ENCODE measurements around the gene MEI4. TPM values are rescaled to one million over a fixed set of nuclear protein-coding genes. Genes with fewer than 3 reads are reported as not detected.

The MEI4 gene
- total RNA-seq, 3 donors from 2014 or later = not detected

DNA sequence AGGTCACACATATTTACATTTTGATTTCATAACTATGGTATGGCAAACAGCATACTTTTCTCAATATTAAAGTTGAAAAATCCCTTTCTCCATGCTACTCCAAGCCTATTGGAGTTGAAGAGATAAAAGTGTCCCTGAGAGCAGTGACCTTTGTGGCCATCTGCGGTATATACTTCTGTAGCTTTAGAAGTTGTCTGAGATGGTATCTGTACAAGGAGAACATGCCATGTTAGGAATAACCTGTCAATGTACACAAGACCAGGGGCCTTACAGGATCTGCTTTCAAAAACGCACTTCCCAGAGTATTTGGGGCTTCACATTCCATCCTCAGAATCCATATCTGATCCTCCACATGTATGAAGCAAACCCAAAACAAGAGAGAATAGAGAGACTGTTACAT is 226.7 kb downstream of the MEI4 start:
- Histone ChIP-seq H3K9me3 (no peaks in the 10 kb centered on the region), H3K4me3 (no peak overlapping the region), H3K4me1 (no peaks in the 10 kb centered on the region), H3K36me3 (no peaks in the 10 kb centered on the region), H3K27me3 (no peaks in the 10 kb centered on the region), H3K27ac (no peak overlapping the region)
- intact Hi-C loops (cut with DNase I; ENCODE audit: low total_unique reads) = no loop called here
- no peak for TF ChIP-seq POLR2AphosphoS5 (IDR thresholded peaks at IDR 0.05)
- no peak for DNase-seq (ENCODE audit: low spot score in 2 of 2)

- Histone ChIP-seq H3K4me3 (no peak overlapping the region), H3K4me1 (no peaks in the 10 kb centered on the region), H3K9me3 (no peaks in the 10 kb centered on the region), H3K27me3 (no peaks in the 10 kb centered on the region), H3K36me3 (no peaks in the 10 kb centered on the region), H3K27ac (no peak overlapping the region)
- intact Hi-C loops (cut with DNase I; ENCODE audit: low total_unique reads) = no loop called here
- no peak for DNase-seq (ENCODE audit: low spot score in 2 of 2)
- no peak for TF ChIP-seq POLR2A (IDR thresholded peaks at IDR 0.05)
- TF ChIP-seq CTCF (IDR thresholded peaks at IDR 0.05) = no peak
- no peak for TF ChIP-seq POLR2AphosphoS5 (IDR thresholded peaks at IDR 0.05)
Measured at GRCh38 chr6:77880501-77880900, 227.7 kb downstream of the MEI4 start.

GRCh38 chr6:77883851-77884250 is 231.0 kb downstream of the MEI4 start:
- Histone ChIP-seq H3K9me3 (peaks cover 0 to 8% of the 10 kb centered on the region in 2 donors), H3K4me1 (no peaks in the 10 kb centered on the region), H3K27me3 (no peaks in the 10 kb centered on the region), H3K36me3 (no peaks in the 10 kb centered on the region), H3K4me3 (no peak overlapping the region), H3K27ac (no peak overlapping the region)
- no peak for TF ChIP-seq CTCF (IDR thresholded peaks at IDR 0.05)
- TF ChIP-seq POLR2AphosphoS5 (IDR thresholded peaks at IDR 0.05) = no peak
- no peak for TF ChIP-seq POLR2A (IDR thresholded peaks at IDR 0.05)
- intact Hi-C loops (cut with DNase I; ENCODE audit: low total_unique reads) = no loop called here
- no peak for DNase-seq (ENCODE audit: low spot score in 2 of 2)

GRCh38 chr6:77893391-77893790 is 240.6 kb downstream of the MEI4 start:
- TF ChIP-seq CTCF (IDR thresholded peaks at IDR 0.05) (no peak), POLR2AphosphoS5 (IDR thresholded peaks at IDR 0.05) (no peak), POLR2A (IDR thresholded peaks at IDR 0.05) (no peak)

GRCh38 chr6:77906070-77906469 is 253.2 kb downstream of the MEI4 start:
- Histone ChIP-seq H3K27me3 (no peaks in the 10 kb centered on the region), H3K9me3 (peaks cover 0 to 28% of the 10 kb centered on the region in 2 donors), H3K36me3 (no peaks in the 10 kb centered on the region), H3K4me1 (no peaks in the 10 kb centered on the region), H3K4me3 (no peak overlapping the region), H3K27ac (no peak overlapping the region)
- intact Hi-C loops (cut with DNase I; ENCODE audit: low total_unique reads) = no loop called here
- DNase-seq (ENCODE audit: low spot score in 2 of 2) = no peak
- TF ChIP-seq CTCF (IDR thresholded peaks at IDR 0.05) (no peak), POLR2A (IDR thresholded peaks at IDR 0.05) (no peak), POLR2AphosphoS5 (IDR thresholded peaks at IDR 0.05) (no peak)

More at GRCh38 chr6:77893391-77893790, 240.6 kb downstream of the MEI4 start:
- intact Hi-C loops (cut with DNase I; ENCODE audit: low total_unique reads) = no loop called here
- no peaks in the 10 kb centered on the region for H3K27me3 ChIP-seq
- H3K9me3 ChIP-seq = peaks cover 6 to 25% of the 10 kb centered on the region in 2 donors
- no peak for DNase-seq (ENCODE audit: low spot score in 2 of 2)
- no peaks in the 10 kb centered on the region for H3K36me3 ChIP-seq
- no peak overlapping the region for H3K4me3 ChIP-seq
- no peak overlapping the region for H3K27ac ChIP-seq
- H3K4me1 ChIP-seq = no peaks in the 10 kb centered on the region

GRCh38 chr6:77910826-77911225 is 258.0 kb downstream of the MEI4 start:
- DNase-seq (ENCODE audit: low spot score in 2 of 2) = no peak
- Histone ChIP-seq H3K36me3 (no peaks in the 10 kb centered on the region), H3K4me3 (no peak overlapping the region), H3K9me3 (peaks cover 0 to 29% of the 10 kb centered on the region in 2 donors), H3K27me3 (no peaks in the 10 kb centered on the region), H3K4me1 (no peaks in the 10 kb centered on the region), H3K27ac (no peak overlapping the region)
- intact Hi-C loops (cut with DNase I; ENCODE audit: low total_unique reads) = no loop called here
- TF ChIP-seq POLR2AphosphoS5 (IDR thresholded peaks at IDR 0.05) (no peak), CTCF (IDR thresholded peaks at IDR 0.05) (no peak), POLR2A (IDR thresholded peaks at IDR 0.05) (no peak)
